Activated T-cell treated with anti-CD3 and anti-CD28 coated beads for 24 hours (primary cell): Measurements from ENCODE around the gene EBI3.
"Not testable (repeated sequence)": the region's sequence is repeated elsewhere in the genome, so short reads cannot be mapped to it uniquely, and the experiment has no call there.

ENCODE experiments used
- DNase-seq: peaks from one replicate; pipeline ENCODE4 v3.0.0-alpha.2; 2020; ENCODE audit warnings: low read depth

EBI3 gene

DNA sequence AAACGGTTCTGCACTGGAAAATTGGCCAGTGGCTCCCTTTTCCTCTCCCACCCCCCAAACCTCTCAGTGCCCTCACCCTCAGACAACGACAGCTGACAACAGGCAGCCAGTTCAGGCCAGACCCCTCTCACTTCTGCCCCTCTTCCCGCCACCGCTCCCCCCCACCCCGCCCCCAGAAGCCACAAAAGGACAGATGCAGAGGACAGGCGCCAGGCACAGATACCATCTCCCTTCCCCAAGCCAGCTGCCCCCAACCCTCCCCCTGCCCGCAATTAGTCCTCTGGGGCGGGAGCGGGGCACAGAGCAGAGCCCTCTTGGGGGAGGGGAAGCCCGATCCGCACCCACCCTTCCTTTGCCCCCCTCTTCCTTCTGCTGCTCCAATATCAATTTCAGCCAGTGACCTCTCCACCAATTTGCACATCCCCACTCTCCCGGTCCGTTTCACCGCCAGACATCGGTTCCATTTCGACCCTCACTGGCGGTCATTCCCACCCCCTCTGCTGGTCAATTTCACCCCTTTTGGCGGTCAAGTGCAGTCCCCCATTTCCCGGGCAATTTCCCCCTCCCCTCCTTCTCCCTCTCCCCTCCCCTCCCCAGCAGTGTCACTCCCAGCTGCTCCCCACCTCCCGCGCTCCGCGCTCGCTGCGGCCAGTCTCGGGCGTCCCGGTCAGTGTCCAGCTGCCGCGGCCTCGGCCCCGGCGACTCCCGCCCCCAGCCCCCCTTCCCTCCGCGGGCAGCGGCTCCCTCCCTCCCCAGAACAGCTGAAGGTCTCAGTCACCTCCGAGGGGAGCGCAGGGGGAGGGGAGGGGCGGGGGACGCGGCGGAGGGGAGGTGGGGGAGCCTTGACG, 49.3 kb downstream of the EBI3 start, which contains the start of gene SHD:
Gene SHD, plus strand, starts transcription at position 848 of the 848 bp plus-strand sequence. CDS start 798 bp downstream, outside the sequence.
- no peak for DNase-seq

GRCh38 chr19:4279267-4279529, 49.9 kb downstream of the EBI3 start:
- DNase-seq: no peak

DNA sequence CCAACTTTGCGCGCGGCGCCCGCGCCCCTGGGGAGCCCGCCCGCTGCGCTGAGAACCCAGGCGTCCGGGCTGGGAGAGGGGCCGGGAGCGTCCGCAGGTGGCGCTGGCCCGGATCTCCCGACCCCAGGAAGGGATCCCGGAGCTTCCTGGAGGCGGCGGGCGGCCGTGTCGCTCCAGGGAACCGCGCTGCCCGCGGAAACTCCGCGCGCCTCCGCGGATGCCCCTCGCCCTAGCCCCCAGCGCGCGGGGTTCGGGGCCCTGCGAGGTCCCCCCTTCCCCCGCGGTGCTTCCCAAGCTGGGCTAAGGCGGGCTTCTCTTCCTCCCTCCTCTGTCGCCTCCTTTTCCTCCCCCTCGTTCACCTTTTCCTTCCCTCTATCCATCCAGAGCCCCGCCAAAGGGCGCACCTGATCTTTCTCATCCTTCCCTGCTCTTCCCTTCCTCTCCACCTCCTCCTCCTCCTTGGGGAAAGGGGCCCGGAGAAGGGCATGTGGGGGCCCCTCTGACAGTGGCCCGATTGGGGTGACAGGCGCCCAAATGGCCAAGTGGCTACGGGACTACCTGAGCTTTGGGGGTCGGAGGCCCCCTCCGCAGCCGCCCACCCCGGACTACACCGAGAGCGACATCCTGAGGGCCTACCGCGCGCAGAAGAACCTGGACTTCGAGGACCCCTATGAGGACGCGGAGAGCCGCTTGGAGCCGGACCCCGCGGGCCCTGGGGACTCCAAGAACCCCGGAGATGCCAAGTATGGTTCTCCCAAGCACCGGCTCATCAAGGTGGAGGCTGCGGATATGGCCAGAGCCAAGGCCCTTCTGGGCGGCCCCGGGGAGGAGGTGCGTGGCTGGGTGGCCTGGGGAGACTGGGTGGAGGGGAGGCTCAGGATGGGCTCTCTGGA, 50.5 kb downstream of the EBI3 start:
- DNase-seq: no peak

DNA sequence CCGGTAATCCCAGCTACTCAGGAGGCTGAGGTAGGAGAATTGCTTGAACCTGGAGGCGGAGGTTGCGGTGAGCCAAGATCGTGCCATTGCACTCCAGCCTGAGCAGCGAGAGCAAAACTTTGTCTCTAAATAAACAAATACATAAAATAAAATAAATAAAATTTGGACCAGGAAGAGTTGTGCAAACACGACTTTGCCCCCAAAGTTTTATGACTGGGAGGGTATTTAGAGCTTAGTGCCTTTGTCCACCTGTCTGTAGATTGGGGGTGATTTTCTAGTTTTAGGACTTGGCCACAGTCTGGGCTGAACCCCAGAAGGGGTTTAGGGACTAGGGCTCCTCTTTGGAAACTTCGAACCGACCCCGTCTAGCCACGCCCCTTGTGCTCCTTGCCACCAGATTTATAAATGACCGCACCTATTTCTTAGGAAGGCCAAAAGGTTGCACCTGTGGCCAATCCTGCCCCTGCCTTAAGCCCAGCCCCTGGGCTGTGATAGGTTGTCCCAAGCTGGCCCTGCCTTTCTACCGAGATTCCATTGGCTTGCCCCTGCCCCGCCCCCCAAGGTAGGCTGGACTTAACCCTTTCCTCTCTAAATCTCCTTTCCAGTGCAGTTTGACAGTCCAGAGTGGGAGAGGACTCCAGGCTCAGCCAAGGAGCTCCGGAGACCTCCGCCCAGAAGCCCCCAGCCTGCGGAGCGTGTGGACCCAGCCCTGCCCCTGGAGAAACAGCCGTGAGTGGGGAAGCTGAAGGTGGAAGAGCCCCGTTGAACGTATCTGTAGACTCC, 55.0 kb downstream of the EBI3 start:
- no peak for DNase-seq

DNA sequence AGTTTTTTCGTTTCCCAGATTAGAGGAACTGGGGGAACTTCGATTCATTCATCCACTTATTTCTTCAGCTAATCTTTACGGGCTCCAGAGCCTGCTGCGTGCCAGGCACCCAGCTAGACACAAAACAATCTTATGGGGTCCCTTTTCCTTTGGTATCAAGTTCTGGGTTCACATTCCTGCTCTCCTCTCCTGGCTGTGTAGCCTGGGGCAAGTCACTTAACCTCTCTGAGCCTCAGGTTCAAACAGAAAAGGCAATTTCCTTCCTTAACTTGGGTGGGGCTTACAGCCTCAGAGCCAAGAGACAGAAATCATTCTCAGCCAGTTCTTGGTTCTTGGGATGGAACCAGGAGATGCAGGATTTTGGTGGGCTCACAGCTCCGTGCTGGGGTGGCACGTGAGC, 55.7 kb downstream of the EBI3 start:
- no peak for DNase-seq

GRCh38 chr19:4286141-4286540, 56.8 kb downstream of the EBI3 start:
- not testable (repeated sequence) for DNase-seq
